GM21529 (cell line): Measurements from ENCODE around the gene GALNT16.
"Not testable (repeated sequence)": the region's sequence is repeated elsewhere in the genome, so short reads cannot be mapped to it uniquely, and the experiment has no call there.

Experiments used
- ATAC-seq: cut with Tn5 transposase; IDR thresholded peaks from one replicate; pipeline ENCODE4 v1.9.1; 2021; ENCODE audit not compliant: unreplicated experiment

The GALNT16 gene

GRCh38 chr14:69259527-69260189 is at the start of gene GALNT16:
GALNT16 (plus strand) TSS chr14:69260158; CDS start chr14:69260291, 133 bp downstream.
- no peak for ATAC-seq

- no peak for ATAC-seq
These were observed 45.6 kb upstream of the GALNT16 start for GRCh38 chr14:69214393-69214792.

- not testable (repeated sequence) for ATAC-seq
These were observed 42.3 kb upstream of the GALNT16 start for GRCh38 chr14:69217663-69218062.

- no peak for ATAC-seq
These were observed 35.0 kb upstream of the GALNT16 start for GRCh38 chr14:69224946-69225345.

GRCh38 chr14:69226178-69226577 is 33.8 kb upstream of the GALNT16 start:
- ATAC-seq: no peak

- ATAC-seq: no peak
These were observed 33.2 kb upstream of the GALNT16 start for GRCh38 chr14:69226736-69227135.

GRCh38 chr14:69231486-69231885 is 28.5 kb upstream of the GALNT16 start:
- no peak for ATAC-seq

- no peak for ATAC-seq
These were observed 27.6 kb upstream of the GALNT16 start for GRCh38 chr14:69232388-69232787.

- no peak for ATAC-seq
These were observed 25.9 kb upstream of the GALNT16 start for GRCh38 chr14:69234106-69234505.

- no peak for ATAC-seq
These were observed 24.2 kb upstream of the GALNT16 start for GRCh38 chr14:69235708-69236107.

GRCh38 chr14:69237142-69237541 is 22.8 kb upstream of the GALNT16 start:
- no peak for ATAC-seq

- no peak for ATAC-seq
These were observed 22.4 kb upstream of the GALNT16 start for GRCh38 chr14:69237584-69237983.

GRCh38 chr14:69238883-69239282 is 21.1 kb upstream of the GALNT16 start:
- no peak for ATAC-seq

- no peak for ATAC-seq
These were observed 19.3 kb upstream of the GALNT16 start for GRCh38 chr14:69240527-69241173.

- ATAC-seq: no peak
These were observed 18.4 kb upstream of the GALNT16 start for GRCh38 chr14:69241577-69241976.

- no peak for ATAC-seq
These were observed 17.4 kb upstream of the GALNT16 start for GRCh38 chr14:69242311-69243224.

- no peak for ATAC-seq
These were observed 15.0 kb upstream of the GALNT16 start for GRCh38 chr14:69244946-69245345.

- ATAC-seq: no peak
These were observed 13.6 kb upstream of the GALNT16 start for GRCh38 chr14:69246331-69246730.

- ATAC-seq: no peak
These were observed 12.1 kb upstream of the GALNT16 start for GRCh38 chr14:69247676-69248440.

GRCh38 chr14:69249603-69250002 is 10.4 kb upstream of the GALNT16 start:
- no peak for ATAC-seq

- ATAC-seq: no peak
These were observed 7.1 kb upstream of the GALNT16 start for GRCh38 chr14:69252851-69253250.
